ENCODE measurements around the gene OR10J4.
"Not testable (repeated sequence)": the region's sequence is repeated elsewhere in the genome, so short reads cannot be mapped to it uniquely, and the experiment has no call there.

The OR10J4 gene

DNA sequence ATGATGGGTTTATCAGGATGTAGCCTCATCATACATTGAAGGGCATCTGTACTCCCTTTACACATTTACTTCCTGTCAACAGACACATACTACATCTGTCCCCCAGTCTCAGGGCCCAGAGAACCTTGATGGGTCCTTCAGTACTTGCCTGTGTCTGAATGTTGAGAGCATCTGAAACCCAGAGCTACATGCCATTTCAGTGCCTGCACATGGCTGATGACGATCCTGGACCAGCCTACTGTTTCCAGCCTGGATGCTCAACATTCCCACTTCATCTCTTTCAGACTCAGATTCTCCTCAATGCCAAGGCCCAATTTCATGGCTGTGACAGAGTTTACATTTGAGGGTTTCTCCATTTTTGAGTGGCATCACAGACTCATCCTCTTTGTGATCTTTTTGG lies at the start of gene OR10J4:
TSS of gene OR10J4 (plus strand) at position 301 of the 400 bp plus-strand sequence.
- no peak for DNase-seq (ENCODE audit: low read depth)

- no peak for DNase-seq (ENCODE audit: low read depth)
These were observed 25.2 kb upstream of the OR10J4 start for GRCh38 chr1:159406821-159407220.

GRCh38 chr1:159408862-159409400 lies 23.1 kb upstream of the OR10J4 start:
- no peak for DNase-seq (ENCODE audit: low read depth)

DNA sequence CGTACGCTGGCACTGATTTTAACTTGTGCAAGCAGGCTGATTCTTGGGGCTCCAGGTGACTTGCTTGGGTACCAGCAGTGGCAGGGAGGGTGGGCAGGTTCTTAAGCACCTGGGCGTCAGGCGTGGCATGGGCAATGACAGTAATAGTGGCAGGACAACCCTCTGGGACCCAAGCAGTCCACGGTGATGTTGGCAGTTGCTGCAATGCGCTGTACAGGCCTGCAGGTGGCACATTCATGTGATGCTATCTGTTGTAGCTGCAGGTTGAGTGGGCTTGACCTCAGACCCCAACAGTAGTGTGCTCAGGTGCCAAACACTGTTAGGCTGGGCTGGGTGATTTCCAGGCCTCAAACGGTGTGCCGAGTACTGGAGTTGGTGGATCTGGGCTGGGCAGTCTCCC lies 10.2 kb upstream of the OR10J4 start:
- no peak for DNase-seq (ENCODE audit: low read depth)

DNA sequence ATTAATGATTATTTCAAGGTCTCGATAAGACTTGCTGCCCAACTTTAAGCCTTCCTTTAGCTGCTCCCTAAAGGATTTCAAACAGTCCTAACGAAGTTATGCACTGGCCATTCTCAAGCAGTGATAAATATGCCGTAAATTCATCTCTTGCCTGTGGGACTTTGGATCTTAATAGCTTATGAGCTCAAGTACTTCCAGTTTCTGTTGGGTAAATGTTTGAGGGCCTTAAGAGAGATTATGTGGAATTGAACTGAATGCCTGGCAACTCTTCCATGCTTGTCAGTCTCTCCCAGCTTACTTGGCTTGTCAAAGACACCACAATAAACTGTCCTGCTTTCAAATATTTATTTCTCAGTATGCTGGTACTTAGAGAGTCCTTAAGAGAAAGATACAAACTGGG lies 3.5 kb upstream of the OR10J4 start:
- no peak for DNase-seq (ENCODE audit: low read depth)

DNA sequence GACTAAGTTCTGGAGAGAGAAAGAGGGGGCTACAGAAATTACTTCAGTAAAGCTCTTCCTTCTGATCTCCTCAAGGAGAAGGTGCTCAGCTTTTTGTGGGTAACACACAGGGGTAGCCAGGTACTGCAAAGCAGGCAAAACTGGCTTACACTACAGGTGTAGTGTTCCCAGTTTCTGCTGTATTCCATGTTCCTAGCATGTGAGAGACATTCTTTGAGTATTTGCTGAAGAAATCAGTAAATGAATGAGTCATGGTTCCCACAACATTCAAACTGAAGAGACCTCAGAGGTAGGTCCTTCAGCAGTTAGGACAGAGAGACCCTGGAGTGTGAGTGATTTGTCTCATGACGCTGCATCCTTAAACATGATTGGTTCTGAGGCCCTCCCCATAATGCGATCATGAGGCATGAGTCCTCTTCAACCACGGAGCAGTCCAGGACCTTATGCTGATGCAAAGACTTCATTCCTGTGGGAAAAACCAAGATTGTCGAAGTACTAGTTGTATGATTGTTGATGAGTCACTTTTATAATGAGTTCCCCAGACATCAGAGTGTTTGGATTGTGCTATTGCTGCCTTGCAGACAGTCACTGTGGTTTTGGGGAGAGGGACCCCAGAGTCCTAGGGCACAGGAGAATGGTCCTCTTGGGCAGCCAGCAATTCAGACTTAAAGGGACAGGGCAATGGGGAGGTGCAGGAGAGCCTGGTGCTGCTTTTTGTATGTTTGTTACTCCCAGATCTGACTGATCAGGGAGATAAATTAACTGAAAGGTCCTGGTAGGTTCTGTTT lies 2.7 kb upstream of the OR10J4 start:
- DNase-seq (ENCODE audit: low read depth), result no peak

GRCh38 chr1:159430985-159431384 lies 1.0 kb upstream of the OR10J4 start:
- no peak for DNase-seq (ENCODE audit: low read depth)

- no peak for DNase-seq (ENCODE audit: low read depth)
These were observed 4.5 kb downstream of the OR10J4 start for GRCh38 chr1:159436469-159436868.

- DNase-seq (ENCODE audit: low read depth), result no peak
These were observed 7.4 kb downstream of the OR10J4 start, which contains the start of gene OR10J1 for GRCh38 chr1:159439422-159439821. Gene OR10J1, plus strand, starts transcription at chr1:159439722. Its CDS starts 70 bp downstream, at chr1:159439792.

DNA sequence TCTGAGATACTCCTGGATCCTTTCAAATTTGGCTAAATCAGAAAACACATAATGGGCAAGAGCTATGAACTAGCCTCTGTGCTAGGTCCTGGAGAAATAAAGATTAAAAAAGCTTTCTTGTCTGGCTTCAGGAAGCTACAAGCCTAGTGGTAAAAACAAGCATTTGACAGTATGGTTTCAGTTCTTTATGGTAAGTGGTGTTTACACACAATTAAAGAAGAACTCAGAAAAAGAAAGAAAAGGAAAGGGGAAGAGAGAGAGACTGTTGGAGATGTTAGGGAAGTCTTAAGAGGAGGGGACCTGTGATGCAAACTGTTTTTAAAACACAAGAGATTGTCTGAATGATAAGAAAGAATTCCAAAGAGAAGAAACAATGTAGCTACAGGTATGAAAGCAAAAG lies 9.4 kb downstream of the OR10J4 start:
- no peak for DNase-seq (ENCODE audit: low read depth)

- no peak for DNase-seq (ENCODE audit: low read depth)
These were observed 10.4 kb downstream of the OR10J4 start for GRCh38 chr1:159442428-159442827.

DNA sequence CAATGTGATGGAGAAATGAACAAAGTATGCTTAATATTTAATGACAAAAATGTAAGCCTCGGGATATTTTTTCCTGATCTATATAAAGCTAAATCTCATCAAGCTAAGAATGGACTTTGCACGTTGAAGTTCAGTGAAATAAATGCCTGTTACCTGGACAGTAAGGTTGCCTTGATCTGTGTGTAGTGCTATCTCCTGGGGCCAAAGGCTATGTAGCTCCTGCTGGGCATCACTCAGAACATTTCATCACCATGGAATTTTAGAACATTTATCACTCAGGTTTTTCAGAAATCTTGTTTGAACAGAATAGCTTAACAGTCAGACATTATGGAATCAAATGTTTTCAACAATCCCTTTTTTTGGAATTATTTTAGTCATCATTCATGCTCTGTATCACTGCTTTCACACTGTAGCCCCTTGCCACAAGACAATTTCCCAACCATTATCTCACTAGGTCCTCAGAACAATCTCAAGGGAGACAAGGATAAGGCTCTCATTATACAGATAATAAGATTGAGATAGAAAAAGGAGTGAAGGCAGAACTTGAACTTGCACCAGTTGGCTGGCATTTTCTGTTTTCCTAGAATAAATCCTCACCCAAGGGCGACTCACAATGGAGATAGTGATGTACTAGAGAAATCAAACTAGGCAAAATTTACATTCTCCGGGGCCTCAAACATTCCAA lies 11.2 kb downstream of the OR10J4 start:
- no peak for DNase-seq (ENCODE audit: low read depth)

GRCh38 chr1:159444511-159444910 lies 12.5 kb downstream of the OR10J4 start:
- no peak for DNase-seq (ENCODE audit: low read depth)

- DNase-seq (ENCODE audit: low read depth), result no peak
These were observed 16.2 kb downstream of the OR10J4 start for GRCh38 chr1:159448181-159448580.

- not testable (repeated sequence) for DNase-seq (ENCODE audit: low read depth)
These were observed 17.6 kb downstream of the OR10J4 start for GRCh38 chr1:159449605-159450004.

GRCh38 chr1:159459551-159459950 lies 27.5 kb downstream of the OR10J4 start:
- no peak for DNase-seq (ENCODE audit: low read depth)

DNA sequence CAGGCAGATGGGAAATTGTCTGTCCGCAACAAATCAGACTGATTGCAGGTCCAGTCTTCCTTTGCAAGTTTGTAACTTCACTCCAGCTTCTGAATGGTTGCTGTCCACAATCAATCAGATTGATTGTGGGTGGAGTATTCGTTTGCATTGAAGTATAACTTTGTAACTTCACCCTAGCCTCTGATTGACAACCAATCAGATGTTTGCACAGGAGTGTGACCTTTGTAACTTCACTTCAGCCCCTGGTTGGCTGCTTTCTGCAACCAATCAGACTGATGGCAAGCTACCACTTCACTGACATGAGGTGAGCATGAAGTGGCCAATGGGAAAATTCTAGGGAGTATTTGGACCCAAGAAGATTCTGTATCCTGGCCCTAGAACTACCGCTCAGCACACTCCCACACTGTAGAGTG lies 33.2 kb downstream of the OR10J4 start:
- no peak for DNase-seq (ENCODE audit: low read depth)

DNA sequence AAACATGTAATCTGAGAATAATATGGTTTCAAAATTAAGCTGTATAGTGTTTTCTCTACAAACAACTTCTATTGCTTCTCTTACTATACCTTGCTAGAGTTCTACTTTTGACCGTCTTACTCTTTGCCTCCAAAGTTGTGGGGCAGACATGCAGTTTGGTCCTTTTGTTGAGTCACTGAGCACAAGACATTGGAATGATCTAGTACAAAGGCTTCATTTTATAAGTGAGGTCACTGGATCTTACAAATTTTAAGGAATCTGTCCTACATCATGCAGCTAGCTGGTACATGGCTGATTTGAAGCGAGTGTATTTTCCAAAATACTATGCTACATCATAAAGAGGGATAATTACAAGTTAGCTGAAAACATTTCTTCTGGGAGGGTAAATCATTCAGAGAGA lies 36.3 kb downstream of the OR10J4 start:
- no peak for DNase-seq (ENCODE audit: low read depth)

DNA sequence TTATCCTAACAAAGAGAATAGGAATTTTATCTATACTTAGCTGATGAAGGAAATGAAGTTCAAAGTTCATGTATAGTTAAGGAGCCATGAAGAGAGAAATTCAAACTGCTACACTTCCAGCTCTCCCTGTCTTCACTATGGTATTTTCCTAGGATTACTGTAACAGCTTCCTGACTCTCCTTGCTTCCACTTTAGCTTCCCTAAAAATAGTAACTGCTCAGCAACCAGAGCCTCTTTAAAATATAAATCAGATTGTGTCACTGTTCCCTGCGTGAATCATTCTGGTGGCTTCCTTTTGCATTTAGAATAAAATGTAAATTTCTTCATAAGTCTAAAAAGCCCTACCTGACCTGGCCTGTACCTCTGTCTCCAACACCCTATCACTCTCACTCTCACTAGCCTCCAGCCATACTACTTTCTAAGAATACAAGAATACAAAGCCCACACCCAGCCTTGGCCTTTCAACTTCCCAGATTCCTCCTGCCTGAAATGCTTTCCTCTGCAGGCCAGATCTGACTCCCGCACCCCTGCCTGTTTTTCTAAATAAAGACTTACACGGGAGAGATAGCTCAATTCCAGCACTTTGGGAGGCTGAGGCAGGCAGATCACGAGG lies 38.0 kb downstream of the OR10J4 start:
- no peak for DNase-seq (ENCODE audit: low read depth)

DNA sequence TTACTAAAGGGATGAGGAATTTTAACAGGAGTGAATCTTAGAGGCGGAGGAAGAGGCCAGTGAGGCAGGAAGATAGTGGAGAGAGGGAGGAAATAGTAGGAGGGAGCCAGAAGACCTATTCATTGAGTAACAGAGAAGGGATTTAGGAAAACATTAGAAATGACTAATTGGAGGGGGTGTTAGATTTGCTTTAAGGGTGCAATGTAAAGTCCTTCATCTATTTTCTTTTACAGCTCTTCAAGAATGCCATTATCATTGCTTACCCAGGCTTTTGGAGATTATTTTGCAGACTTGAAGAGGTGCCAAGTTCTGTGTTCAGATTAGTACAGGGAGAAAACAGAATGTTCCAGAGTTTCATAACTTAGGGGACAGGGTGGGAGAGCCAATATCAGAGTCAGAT lies 41.3 kb downstream of the OR10J4 start:
- no peak for DNase-seq (ENCODE audit: low read depth)

GRCh38 chr1:159474926-159475325 lies 42.9 kb downstream of the OR10J4 start:
- no peak for DNase-seq (ENCODE audit: low read depth)

Measured in activated gamma-delta T cell treated with anti-CD3 and anti-CD28 coated beads, Interleukin-2, amount 50 U/mL, for 16 hours (primary cell).